ENCODE results near the gene NOS2. TPM values are rescaled to one million over a fixed set of nuclear protein-coding genes. Genes with fewer than 3 reads are reported as not detected.
"Not testable (repeated sequence)": the region's sequence is repeated elsewhere in the genome, so short reads cannot be mapped to it uniquely, and the experiment has no call there.

Gene NOS2
- total RNA-seq, 1 experiment from 2014 or later = not detected

DNA sequence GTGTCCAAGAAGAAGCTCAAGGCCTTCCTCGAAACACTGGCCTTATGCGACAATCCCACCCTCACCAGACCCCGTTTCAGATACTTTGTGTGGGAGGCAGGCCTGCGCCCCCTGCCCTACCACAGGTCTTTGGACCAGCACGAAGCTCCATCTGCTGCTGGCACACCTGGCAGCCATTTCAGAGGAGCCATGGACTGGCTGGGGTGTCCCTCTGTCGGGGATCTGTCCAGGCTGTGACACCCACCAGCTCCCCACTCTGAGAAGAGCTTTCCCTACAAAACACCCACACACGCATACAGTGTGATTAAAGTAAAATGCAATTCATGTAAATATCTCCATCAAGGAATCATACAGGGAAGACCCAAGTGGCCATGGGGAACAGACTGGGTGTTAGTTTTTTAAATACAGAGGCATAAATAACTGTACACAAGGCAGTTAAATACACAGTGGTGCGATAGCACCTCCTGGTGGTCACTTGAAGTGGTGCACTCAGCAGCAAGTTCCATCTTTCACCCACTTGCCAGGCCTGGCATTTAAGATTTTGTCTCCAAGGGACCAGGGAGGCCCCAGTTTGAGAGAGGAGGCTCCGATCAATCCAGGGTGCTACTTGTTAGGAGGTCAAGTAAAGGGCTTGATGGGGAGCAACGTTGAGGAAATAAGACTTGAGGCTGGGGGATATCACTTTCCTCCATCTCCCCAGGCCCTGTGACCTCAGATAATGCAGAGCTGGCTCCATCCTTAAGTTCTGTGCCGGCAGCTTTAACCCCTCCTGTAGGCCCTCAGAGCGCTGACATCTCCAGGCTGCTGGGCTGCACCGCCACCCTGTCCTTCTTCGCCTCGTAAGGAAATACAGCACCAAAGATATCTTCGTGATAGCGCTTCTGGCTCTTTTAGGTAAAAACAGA is 43.6 kb downstream of the NOS2 start:
- H3K27me3 Mint-ChIP-seq (ENCODE audit: unreplicated experiment) = peaks cover 45% of the 10 kb centered on the region
- no peaks in the 10 kb centered on the region for H3K36me3 Mint-ChIP-seq (ENCODE audit: insufficient read depth, unreplicated experiment)
- no peak overlapping the region for H3K4me3 Mint-ChIP-seq (ENCODE audit: low read depth, unreplicated experiment)
- H3K27ac Mint-ChIP-seq (ENCODE audit: unreplicated experiment) = no peak overlapping the region
- peak; percentile 68 for DNase-seq
- intact Hi-C loops (cut with micrococcal nuclease; ENCODE audit: unreplicated experiment) = loop anchor here (5.0 kb wide), 1 partner anchor 149 kb away; no protein-coding TSS in a partner anchor
- H3K9me3 Mint-ChIP-seq (ENCODE audit: low read depth, unreplicated experiment) = no peaks in the 10 kb centered on the region
- TF ChIP-seq, protein P1, sequence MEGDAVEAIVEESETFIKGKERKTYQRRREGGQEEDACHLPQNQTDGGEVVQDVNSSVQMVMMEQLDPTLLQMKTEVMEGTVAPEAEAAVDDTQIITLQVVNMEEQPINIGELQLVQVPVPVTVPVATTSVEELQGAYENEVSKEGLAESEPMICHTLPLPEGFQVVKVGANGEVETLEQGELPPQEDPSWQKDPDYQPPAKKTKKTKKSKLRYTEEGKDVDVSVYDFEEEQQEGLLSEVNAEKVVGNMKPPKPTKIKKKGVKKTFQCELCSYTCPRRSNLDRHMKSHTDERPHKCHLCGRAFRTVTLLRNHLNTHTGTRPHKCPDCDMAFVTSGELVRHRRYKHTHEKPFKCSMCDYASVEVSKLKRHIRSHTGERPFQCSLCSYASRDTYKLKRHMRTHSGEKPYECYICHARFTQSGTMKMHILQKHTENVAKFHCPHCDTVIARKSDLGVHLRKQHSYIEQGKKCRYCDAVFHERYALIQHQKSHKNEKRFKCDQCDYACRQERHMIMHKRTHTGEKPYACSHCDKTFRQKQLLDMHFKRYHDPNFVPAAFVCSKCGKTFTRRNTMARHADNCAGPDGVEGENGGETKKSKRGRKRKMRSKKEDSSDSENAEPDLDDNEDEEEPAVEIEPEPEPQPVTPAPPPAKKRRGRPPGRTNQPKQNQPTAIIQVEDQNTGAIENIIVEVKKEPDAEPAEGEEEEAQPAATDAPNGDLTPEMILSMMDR (IDR thresholded peaks at IDR 0.05; ENCODE audit: unreplicated experiment) = peak; percentile 92
- H3K4me1 Mint-ChIP-seq (ENCODE audit: low read depth, unreplicated experiment) = no peaks in the 10 kb centered on the region
- no TSS peak for BruUV-seq (replicated peaks)
- CTCF ChIA-PET = interaction anchor here (0.6 to 2.3 kb wide), 8 partner anchors 9 to 958 kb away, joined by 3 to 25 read pairs (median 4); no protein-coding TSS in a partner anchor

DNA sequence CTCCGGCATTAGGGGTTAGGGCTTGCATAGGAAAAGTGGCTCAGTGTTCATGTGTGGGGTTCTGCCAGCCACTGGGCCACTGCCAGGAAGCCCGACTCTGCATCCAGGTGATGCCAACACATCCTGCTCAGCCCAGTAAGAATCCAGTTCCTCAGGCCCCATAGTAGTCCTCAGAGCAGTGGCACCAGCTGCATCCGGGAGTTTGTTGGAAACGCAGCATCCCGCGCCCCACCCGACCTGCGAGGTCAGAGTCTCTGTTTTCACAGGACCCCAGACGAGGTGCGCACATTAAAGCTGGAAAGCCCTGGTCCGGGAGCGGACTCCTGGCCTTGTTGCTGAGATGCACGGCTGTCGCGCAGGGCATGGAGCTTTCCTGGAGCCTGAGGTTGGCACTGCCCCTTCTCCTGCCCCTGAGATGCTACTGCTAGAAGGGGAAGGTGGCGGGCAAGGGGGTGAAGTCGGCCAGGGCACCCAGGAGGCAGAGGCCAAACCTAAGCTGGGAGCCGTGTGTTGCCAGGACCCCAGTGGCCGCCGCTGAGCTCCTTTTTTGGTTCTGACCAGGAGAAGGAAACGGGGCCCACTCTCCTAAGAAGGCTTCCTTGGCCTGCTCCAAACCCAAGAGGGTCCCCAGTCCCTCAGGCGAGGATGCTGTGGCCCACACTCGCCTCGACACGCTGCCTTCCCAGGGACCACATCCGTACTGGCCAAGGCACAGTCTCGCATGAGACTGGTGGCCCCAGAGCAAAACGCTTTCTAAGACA is 44.4 kb downstream of the NOS2 start:
- no TSS peak for BruUV-seq (replicated peaks)
- Mint-ChIP-seq H3K27me3 (ENCODE audit: unreplicated experiment) (peaks cover 40% of the 10 kb centered on the region), H3K36me3 (ENCODE audit: insufficient read depth, unreplicated experiment) (no peaks in the 10 kb centered on the region), H3K4me1 (ENCODE audit: low read depth, unreplicated experiment) (no peaks in the 10 kb centered on the region), H3K27ac (ENCODE audit: unreplicated experiment) (no peak overlapping the region), H3K9me3 (ENCODE audit: low read depth, unreplicated experiment) (no peaks in the 10 kb centered on the region), H3K4me3 (ENCODE audit: low read depth, unreplicated experiment) (no peak overlapping the region)
- intact Hi-C loops (cut with micrococcal nuclease; ENCODE audit: unreplicated experiment) = loop anchor here (5.0 kb wide), 1 partner anchor 149 kb away; no protein-coding TSS in a partner anchor
- no peak for DNase-seq
- CTCF ChIA-PET = interaction anchor here (0.6 to 2.3 kb wide), 8 partner anchors 8 to 957 kb away, joined by 3 to 25 read pairs (median 4); no protein-coding TSS in a partner anchor
- TF ChIP-seq, protein P1 (IDR thresholded peaks at IDR 0.05; ENCODE audit: unreplicated experiment) = no peak

DNA sequence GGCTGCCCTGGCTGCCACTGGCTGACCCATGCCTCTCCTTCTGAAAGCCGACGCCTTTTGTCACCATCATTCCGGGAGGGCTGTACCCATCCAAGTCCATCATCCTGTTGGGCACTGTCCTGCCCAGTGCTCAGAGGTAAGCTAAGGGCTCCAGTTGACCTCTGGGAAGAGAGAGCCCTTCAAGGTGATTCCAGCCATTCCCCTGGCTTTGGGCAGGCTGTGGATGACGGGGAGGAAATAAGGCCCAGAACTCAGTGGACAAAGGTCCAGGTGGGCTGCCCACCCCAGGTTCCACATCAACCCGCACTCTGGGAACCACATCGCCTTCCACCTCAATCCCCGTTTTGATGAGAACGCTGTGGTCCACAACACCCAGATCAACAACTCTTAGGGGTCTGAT is 45.8 kb downstream of the NOS2 start:
- no peak for DNase-seq
- no peaks in the 10 kb centered on the region for H3K36me3 Mint-ChIP-seq (ENCODE audit: insufficient read depth, unreplicated experiment)
- H3K27me3 Mint-ChIP-seq (ENCODE audit: unreplicated experiment) = peaks cover 40% of the 10 kb centered on the region
- intact Hi-C loops (cut with micrococcal nuclease; ENCODE audit: unreplicated experiment) = no loop called here
- CTCF ChIA-PET = interaction anchor here (1.7 kb wide), 1 partner anchor 100 kb away, joined by 6 read pairs; no protein-coding TSS in a partner anchor
- H3K27ac Mint-ChIP-seq (ENCODE audit: unreplicated experiment) = no peak overlapping the region
- H3K4me1 Mint-ChIP-seq (ENCODE audit: low read depth, unreplicated experiment) = no peaks in the 10 kb centered on the region
- H3K9me3 Mint-ChIP-seq (ENCODE audit: low read depth, unreplicated experiment) = no peaks in the 10 kb centered on the region
- TF ChIP-seq, protein P1 (IDR thresholded peaks at IDR 0.05; ENCODE audit: unreplicated experiment) = no peak
- no peak overlapping the region for H3K4me3 Mint-ChIP-seq (ENCODE audit: low read depth, unreplicated experiment)
- BruUV-seq (replicated peaks) = no TSS peak

DNA sequence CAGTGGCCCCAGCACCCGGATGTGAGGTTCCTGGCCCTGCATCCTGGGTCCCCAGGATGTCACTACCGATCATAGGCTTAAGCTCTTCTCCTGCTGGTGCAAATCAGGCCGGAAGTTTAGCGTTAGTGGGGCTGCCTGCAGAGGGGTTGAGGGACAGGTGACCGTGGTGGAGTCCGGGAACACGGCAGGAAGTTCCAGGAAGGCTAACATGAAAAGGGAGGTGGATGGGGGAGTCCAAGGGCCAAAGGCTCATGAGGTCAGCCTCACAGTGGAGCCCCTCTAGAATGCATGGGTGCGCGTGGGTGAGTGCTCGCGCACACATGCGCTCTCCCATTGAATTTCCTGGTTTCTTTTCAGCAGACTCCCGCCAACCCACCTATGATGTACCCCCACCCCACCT is 46.6 kb downstream of the NOS2 start:
- H3K4me1 Mint-ChIP-seq (ENCODE audit: low read depth, unreplicated experiment); H3K36me3 Mint-ChIP-seq (ENCODE audit: insufficient read depth, unreplicated experiment); H3K27ac Mint-ChIP-seq (ENCODE audit: unreplicated experiment); DNase-seq; intact Hi-C loops (cut with micrococcal nuclease; ENCODE audit: unreplicated experiment); H3K4me3 Mint-ChIP-seq (ENCODE audit: low read depth, unreplicated experiment); H3K9me3 Mint-ChIP-seq (ENCODE audit: low read depth, unreplicated experiment); BruUV-seq (replicated peaks): not testable (repeated sequence)
- CTCF ChIA-PET = interaction anchor here (1.0 to 1.7 kb wide), 2 partner anchors 14 to 99 kb away, joined by 3 to 6 read pairs; no protein-coding TSS in a partner anchor
- peaks cover 33% of the 10 kb centered on the region for H3K27me3 Mint-ChIP-seq (ENCODE audit: unreplicated experiment)

DNA sequence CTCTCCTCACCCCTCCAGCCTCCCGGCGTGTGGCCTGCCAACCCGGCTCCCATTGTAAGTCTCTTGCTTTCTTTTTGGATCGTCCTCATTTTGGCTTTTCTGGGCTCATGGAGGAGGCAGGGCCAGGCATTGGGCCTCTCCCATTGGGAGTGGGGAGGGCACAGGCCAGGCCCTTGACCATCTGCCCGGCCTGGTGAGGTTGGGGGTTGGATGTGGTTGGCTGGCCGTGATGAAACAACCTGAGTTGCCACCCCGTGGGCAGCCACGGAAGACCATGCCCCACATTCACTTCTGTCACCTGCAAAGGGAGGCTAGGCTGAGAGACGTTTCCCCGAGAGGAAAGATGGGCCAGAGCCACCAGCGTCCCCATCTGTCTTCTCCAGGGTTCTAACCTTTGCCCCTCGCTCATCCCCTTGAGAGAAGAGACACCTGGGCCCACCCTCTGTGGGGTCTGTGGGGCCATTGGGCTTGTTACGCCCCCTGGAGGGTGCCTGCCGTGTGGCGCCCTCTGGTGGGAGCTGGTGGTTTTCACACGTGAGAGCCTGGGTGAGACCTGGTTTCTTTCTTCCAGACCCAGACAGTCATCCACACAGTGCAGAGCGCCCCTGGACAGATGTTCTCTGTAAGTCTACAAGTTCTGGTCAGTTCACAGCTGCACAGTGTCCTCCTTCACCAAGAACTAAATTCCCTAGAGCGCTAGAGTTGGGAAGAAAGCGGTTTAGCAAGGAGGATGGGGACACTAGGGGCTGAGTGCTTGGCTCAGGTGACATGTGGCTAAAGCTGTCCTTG is 47.3 kb downstream of the NOS2 start:
- CTCF ChIA-PET = interaction anchor here (1.0 to 1.7 kb wide), 2 partner anchors 15 to 98 kb away, joined by 3 to 6 read pairs; no protein-coding TSS in a partner anchor
- H3K4me3 Mint-ChIP-seq (ENCODE audit: low read depth, unreplicated experiment); intact Hi-C loops (cut with micrococcal nuclease; ENCODE audit: unreplicated experiment); H3K4me1 Mint-ChIP-seq (ENCODE audit: low read depth, unreplicated experiment); BruUV-seq (replicated peaks); H3K9me3 Mint-ChIP-seq (ENCODE audit: low read depth, unreplicated experiment); DNase-seq; H3K36me3 Mint-ChIP-seq (ENCODE audit: insufficient read depth, unreplicated experiment); H3K27ac Mint-ChIP-seq (ENCODE audit: unreplicated experiment): not testable (repeated sequence)
- H3K27me3 Mint-ChIP-seq (ENCODE audit: unreplicated experiment) = peaks cover 26% of the 10 kb centered on the region

Measured in Calu3 (cell line).